Panc1 (cell line): ENCODE results near the gene LPIN3. TPM values are rescaled to one million over a fixed set of nuclear protein-coding genes. Genes with fewer than 3 reads are reported as not detected.

Experiments used
- ATAC-seq: fragments of 200-7000 bp; cut with Tn5 transposase; 2 replicates; pipeline ENCODE4 v1.9.1; 2020; ENCODE audit warnings: mild to moderate bottlenecking, moderate library complexity
- BruUV-seq: library from RNA; stranded (reverse); fragments of 400-500 nt; replicated peaks from 2 replicates; lab custom pipeline; 2021; lab: Mats Ljungman, UMichigan
- CTCF ChIA-PET: fragments of 300-600 bp; sonication (Branson Sonifier 250); formaldehyde crosslinking; loops from one replicate; lab custom pipeline; 2022; ENCODE audit warnings: antibody characterized with exemption; lab: Charles Lee
- POLR2A ChIA-PET: fragments of 300-600 bp; sonication (Branson Sonifier 250); formaldehyde crosslinking; loops from one replicate; lab custom pipeline; 2022; ENCODE audit warnings: antibody characterized with exemption; lab: Charles Lee
- DNase-seq: peaks from one replicate; pipeline ENCODE4 v3.0.0-alpha.2; 2010; ENCODE audit warnings: low read depth, low spot score
- H3K27ac ChIP-seq: 2 replicates; pipeline ENCODE4 v1.5.1; 2011; ENCODE audit warnings: mild to moderate bottlenecking, low read length, inconsistent platforms
- H3K27me3 ChIP-seq: fragments of 200-500 bp; sonication (Bioruptor generic); 2 replicates; pipeline ENCODE4 v1.6.0; 2014; ENCODE audit warnings: low read length, inconsistent platforms; ENCODE audit not compliant: control insufficient read depth, insufficient read depth
- H3K36me3 ChIP-seq: fragments of 200-500 bp; sonication (Bioruptor generic); 2 replicates; pipeline ENCODE4 v1.5.1; 2014; ENCODE audit warnings: inconsistent platforms, mild to moderate bottlenecking, low read length, moderate library complexity; ENCODE audit not compliant: control insufficient read depth, insufficient read depth
- H3K4me1 ChIP-seq: 2 replicates; pipeline ENCODE4 v1.5.1; 2011; ENCODE audit warnings: inconsistent platforms, mild to moderate bottlenecking, low read length, moderate library complexity; ENCODE audit not compliant: control insufficient read depth, insufficient read depth
- H3K4me3 ChIP-seq, 2 experiments: 2 replicates each; pipeline ENCODE4 v1.5.1; 2011 to 2012; ENCODE audit warnings: low read depth in 2 of 2, low read length in 2 of 2, mild to moderate bottlenecking in 2 of 2, inconsistent platforms in 1 of 2, moderate library complexity in 1 of 2
- H3K9me3 ChIP-seq: fragments of 200-500 bp; sonication (Bioruptor generic); 2 replicates; pipeline ENCODE4 v1.5.1; 2014; ENCODE audit warnings: low read depth, mild to moderate bottlenecking, inconsistent platforms, low read length, moderate library complexity; ENCODE audit not compliant: control insufficient read depth, insufficient read depth
- POLR2AphosphoS5 ChIP-seq: IDR thresholded peaks from 2 replicates; pipeline ENCODE4 v1.6.1; 2012; ENCODE audit warnings: mild to moderate bottlenecking, low read depth, low read length, moderate library complexity
- SIN3A ChIP-seq: IDR thresholded peaks from 2 replicates; pipeline ENCODE4 v1.6.1; 2012; ENCODE audit warnings: low read depth, mild to moderate bottlenecking, low read length, moderate library complexity, borderline replicate concordance; ENCODE audit not compliant: insufficient read depth
- TCF7L2 ChIP-seq: IDR thresholded peaks from 2 replicates; pipeline ENCODE4 v1.6.1; 2011; ENCODE audit warnings: mild to moderate bottlenecking, low read depth, low read length, inconsistent platforms
- in situ Hi-C: cut with HindIII; loops from 2 replicates; pipeline ENCODE4 v1.10.0; 2016; ENCODE audit warnings: low sequenced_read_pairs, low pct_unique_long_range_greater_than_20kb
- intact Hi-C: fragments of 100-400 bp; cut with micrococcal nuclease; formaldehyde crosslinking; loops from one replicate; pipeline ENCODE4 v1.10.0; 2022; ENCODE audit not compliant: unreplicated experiment
- total RNA-seq: library from RNA; stranded (reverse); gene quantifications from one replicate; pipeline ENCODE4 v1.2.1, GENCODE V29; 2021; ENCODE audit not compliant: unreplicated experiment
- TF ChIP-seq, protein P1 (sequence below), 2 experiments: IDR thresholded peaks; 2 replicates each; pipeline ENCODE4 v1.6.1; 2011 to 2012; ENCODE audit warnings: low read depth in 2 of 2, control low read depth in 1 of 2, low read length in 1 of 2, mild to moderate bottlenecking in 1 of 2, moderate library complexity in 1 of 2; ENCODE audit not compliant: insufficient read depth in 1 of 2
- TF ChIP-seq, protein P2 (sequence below): fragments of 450-650 bp; IDR thresholded peaks from 2 replicates; pipeline ENCODE4 v1.5.1; 2017; ENCODE audit warnings: mild to moderate bottlenecking

The LPIN3 gene
- total RNA-seq, 1 experiment from 2014 or later = 21.0 TPM

DNA sequence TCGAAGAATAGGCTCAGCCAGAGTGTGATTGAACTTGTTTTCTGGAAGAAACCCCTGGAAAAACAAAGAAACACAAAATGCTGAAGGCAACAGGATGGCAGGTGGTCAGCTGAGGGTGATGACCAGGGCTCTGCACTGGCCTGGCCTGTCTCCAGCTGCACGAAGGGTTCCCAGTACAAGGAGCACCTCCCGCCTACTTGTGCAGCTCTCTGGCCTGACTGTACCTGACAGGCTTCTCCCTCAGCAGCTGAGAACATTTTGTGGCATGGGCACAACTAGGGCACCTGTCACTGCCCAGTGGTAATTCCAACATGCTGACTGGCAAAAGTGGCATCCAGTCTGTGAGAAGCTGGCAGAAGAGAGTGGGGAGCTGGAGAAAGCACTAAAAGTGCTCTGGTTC is 64.8 kb downstream of the LPIN3 start:
- Histone ChIP-seq H3K9me3 (no peaks in the 10 kb centered on the region), H3K4me3 (no peak overlapping the region), H3K4me1 (no peaks in the 10 kb centered on the region), H3K27ac (no peak overlapping the region), H3K27me3 (no peaks in the 10 kb centered on the region), H3K36me3 (peaks cover 9% of the 10 kb centered on the region)
- ChIA-PET CTCF (no interaction called here), POLR2A (no interaction called here)
- in situ Hi-C loops (no loop called here), intact Hi-C loops (no loop called here)
- DNase-seq (no peak), ATAC-seq (no peak)
- TF ChIP-seq, protein P1, sequence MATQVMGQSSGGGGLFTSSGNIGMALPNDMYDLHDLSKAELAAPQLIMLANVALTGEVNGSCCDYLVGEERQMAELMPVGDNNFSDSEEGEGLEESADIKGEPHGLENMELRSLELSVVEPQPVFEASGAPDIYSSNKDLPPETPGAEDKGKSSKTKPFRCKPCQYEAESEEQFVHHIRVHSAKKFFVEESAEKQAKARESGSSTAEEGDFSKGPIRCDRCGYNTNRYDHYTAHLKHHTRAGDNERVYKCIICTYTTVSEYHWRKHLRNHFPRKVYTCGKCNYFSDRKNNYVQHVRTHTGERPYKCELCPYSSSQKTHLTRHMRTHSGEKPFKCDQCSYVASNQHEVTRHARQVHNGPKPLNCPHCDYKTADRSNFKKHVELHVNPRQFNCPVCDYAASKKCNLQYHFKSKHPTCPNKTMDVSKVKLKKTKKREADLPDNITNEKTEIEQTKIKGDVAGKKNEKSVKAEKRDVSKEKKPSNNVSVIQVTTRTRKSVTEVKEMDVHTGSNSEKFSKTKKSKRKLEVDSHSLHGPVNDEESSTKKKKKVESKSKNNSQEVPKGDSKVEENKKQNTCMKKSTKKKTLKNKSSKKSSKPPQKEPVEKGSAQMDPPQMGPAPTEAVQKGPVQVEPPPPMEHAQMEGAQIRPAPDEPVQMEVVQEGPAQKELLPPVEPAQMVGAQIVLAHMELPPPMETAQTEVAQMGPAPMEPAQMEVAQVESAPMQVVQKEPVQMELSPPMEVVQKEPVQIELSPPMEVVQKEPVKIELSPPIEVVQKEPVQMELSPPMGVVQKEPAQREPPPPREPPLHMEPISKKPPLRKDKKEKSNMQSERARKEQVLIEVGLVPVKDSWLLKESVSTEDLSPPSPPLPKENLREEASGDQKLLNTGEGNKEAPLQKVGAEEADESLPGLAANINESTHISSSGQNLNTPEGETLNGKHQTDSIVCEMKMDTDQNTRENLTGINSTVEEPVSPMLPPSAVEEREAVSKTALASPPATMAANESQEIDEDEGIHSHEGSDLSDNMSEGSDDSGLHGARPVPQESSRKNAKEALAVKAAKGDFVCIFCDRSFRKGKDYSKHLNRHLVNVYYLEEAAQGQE (IDR thresholded peaks at IDR 0.05; ENCODE audit: insufficient read depth in 1 of 2, low read depth in 2 of 2, low read length in 1 of 2) = no peak
- TF ChIP-seq, protein P2, sequence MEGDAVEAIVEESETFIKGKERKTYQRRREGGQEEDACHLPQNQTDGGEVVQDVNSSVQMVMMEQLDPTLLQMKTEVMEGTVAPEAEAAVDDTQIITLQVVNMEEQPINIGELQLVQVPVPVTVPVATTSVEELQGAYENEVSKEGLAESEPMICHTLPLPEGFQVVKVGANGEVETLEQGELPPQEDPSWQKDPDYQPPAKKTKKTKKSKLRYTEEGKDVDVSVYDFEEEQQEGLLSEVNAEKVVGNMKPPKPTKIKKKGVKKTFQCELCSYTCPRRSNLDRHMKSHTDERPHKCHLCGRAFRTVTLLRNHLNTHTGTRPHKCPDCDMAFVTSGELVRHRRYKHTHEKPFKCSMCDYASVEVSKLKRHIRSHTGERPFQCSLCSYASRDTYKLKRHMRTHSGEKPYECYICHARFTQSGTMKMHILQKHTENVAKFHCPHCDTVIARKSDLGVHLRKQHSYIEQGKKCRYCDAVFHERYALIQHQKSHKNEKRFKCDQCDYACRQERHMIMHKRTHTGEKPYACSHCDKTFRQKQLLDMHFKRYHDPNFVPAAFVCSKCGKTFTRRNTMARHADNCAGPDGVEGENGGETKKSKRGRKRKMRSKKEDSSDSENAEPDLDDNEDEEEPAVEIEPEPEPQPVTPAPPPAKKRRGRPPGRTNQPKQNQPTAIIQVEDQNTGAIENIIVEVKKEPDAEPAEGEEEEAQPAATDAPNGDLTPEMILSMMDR = no peak
- no peak for TF ChIP-seq TCF7L2
- TF ChIP-seq SIN3A = no peak
- no peak for TF ChIP-seq POLR2AphosphoS5
- no TSS peak for BruUV-seq

DNA sequence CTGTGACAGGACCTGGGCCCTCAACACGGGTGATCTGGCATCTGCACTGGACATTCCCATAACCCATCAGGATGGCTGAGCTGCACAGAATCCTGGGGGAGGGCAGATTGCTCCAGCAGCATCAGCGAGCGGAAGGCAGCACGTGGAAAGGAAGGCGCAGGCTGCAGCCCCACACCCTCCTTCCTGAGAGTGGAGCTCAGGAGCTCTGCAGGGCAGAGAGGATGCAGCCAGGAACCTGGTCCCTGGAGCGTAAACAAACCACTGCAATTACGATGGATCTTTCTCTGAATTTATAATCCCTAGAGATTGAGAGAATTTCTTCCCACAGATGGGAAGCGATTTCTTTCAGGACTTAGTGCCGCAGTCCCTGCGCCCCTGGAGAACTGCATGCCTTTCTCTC is 65.7 kb downstream of the LPIN3 start:
- ATAC-seq (no peak), DNase-seq (no peak)
- no peaks in the 10 kb centered on the region for H3K27me3 ChIP-seq
- intact Hi-C loops (no loop called here), in situ Hi-C loops (no loop called here)
- CTCF ChIA-PET = no interaction called here
- POLR2A ChIA-PET = no interaction called here
- TF ChIP-seq, protein P2 = no peak
- TF ChIP-seq, protein P1 (IDR thresholded peaks at IDR 0.05; ENCODE audit: insufficient read depth in 1 of 2, low read depth in 2 of 2, low read length in 1 of 2) = no peak
- no peak for TF ChIP-seq SIN3A
- TF ChIP-seq POLR2AphosphoS5 = no peak
- no peak for TF ChIP-seq TCF7L2
- H3K36me3 ChIP-seq = peaks cover 9% of the 10 kb centered on the region
- H3K9me3 ChIP-seq = no peaks in the 10 kb centered on the region
- no peak overlapping the region for H3K4me3 ChIP-seq
- H3K4me1 ChIP-seq = no peaks in the 10 kb centered on the region
- no TSS peak for BruUV-seq
- no peak overlapping the region for H3K27ac ChIP-seq
